GM20431 (cell line): ENCODE measurements around the gene ELOF1.
"Not testable (repeated sequence)": the region's sequence is repeated elsewhere in the genome, so short reads cannot be mapped to it uniquely, and the experiment has no call there.

Source experiments
- in situ Hi-C: fragments of 300-500 bp; cut with MseI, MboI; formaldehyde crosslinking; loops from one replicate; pipeline ENCODE4 v1.15.0; 2020; ENCODE audit warnings: low sequenced_read_pairs; ENCODE audit not compliant: unreplicated experiment

Gene ELOF1

GRCh38 chr19:11573354-11573753 lies 14.3 kb upstream of the ELOF1 start:
- in situ Hi-C loops = not testable (repeated sequence)

GRCh38 chr19:11570039-11570462 lies 11.0 kb upstream of the ELOF1 start:
- in situ Hi-C loops = no loop called here

DNA sequence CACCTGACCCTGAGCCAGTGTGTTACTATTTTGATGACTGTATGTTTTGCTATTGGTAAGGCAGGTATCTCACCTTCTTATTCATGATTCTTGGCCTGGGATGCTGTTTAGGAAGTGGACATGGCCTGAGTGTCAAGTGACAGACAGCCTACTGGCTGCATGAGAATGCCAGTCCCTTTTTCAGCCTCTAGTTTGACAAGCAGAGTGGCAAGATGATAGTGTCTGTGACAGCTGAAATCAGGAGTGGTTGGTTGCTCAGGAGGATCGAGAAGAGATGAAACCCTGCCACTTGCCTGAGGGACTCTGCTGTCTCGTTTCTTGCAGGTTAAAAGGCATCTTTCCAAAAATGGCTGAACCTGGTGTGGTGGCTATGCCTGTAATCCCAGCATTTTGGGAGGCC lies 7.1 kb upstream of the ELOF1 start:
- in situ Hi-C loops = no loop called here

- in situ Hi-C loops = not testable (repeated sequence)
These were observed 6.6 kb upstream of the ELOF1 start for GRCh38 chr19:11565649-11565980.

- in situ Hi-C loops = not testable (repeated sequence)
These were observed 5.2 kb upstream of the ELOF1 start for GRCh38 chr19:11564082-11564807.

DNA sequence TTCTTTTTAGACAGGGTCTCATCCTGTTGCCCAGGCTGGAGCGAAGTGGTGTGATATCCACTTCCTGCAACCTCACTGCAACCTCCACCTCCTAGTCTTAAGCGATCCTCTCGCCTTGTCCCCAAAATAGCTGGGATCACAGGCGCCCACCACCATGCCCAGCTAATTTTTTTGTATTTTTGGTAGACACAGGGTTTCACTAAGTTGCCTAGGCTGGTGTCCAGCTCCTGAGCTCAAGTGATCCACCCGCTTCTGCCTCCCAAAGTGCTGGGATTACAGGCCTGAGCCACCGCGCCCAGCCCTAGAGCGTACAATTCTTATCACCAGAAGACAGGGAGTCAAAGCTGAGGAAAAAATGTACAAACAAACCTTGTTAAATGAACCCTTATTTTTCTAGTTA lies 4.5 kb upstream of the ELOF1 start:
- in situ Hi-C loops = no loop called here

GRCh38 chr19:11560404-11561051 lies 1.5 kb upstream of the ELOF1 start:
- in situ Hi-C loops = no loop called here

- in situ Hi-C loops = no loop called here
These were observed 2.2 kb downstream of the ELOF1 start for GRCh38 chr19:11556634-11557420.

DNA sequence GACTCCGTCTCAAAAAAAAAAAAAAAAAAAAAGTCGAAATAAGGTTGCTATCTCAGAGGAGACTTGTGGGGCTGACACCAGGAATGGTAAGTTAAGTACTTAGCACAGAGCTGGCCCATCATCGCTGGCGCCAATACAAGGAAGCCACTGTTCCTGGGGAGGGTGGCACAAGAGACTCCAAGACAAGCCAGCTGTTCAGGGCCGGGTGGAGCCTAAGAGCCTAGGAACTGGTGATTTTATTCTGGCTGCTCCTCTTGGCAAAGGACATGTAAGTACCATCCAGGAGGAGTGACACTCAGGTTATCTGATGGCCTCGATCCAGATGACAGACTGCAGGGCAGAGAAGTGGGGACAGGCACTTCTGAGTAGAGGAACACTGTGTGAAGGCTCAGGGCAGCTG lies 3.8 kb downstream of the ELOF1 start:
- in situ Hi-C loops = no loop called here

DNA sequence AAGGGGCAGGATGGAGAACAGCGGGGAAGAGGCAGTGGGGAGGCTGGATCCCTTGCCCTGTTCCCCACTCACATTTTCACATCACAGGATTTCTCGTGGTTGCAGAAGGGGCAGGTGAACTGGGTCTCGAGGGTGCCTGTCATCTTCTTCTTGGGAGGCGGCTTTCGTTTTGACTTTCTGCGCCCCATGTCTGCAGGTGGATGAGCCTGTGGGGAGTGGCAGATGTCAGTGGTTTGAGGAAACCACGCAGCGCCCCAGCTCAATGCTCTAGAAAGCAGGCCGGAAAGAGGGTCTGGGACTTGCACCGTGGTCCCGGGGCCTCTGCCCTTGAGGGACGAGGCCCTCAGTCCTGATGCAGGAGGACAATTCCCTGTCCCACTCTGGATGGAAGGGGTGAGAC lies 4.9 kb downstream of the ELOF1 start:
- in situ Hi-C loops = no loop called here

DNA sequence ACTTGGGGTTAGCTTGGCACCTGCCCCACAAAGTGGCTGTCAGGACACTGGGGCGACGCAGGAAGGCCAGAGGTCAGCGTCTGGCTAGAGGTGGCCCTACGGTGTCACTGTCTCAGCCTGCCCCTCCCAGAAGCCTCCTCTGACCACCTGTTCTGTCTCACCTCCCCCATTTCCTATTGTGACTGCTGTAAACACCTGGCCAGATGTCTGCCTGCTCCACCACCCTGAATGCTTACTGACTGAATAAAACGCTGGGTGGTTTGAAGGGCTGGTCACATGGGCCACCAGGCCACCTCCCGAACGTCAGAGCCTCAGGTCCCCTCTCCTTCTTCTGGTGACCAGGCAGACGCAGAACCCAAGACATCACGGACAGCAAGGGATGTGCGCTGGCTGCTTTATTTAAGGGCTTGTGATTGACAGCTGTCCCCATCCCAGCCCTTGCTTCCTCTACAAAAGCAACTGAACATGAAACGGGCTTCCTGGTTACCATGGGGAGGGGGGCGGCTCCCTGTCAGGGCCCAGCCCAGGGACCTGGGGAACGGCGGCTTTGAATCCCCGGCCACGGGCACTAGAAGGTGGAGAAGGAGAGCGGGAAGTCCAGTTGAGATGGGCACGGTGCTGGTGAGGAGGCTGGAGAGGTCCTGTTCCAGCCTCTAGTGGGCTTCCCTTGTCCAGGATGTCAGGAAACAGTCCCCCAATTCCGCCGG lies 6.2 kb downstream of the ELOF1 start:
- in situ Hi-C loops = no loop called here

GRCh38 chr19:11551603-11552235 lies 7.3 kb downstream of the ELOF1 start:
- in situ Hi-C loops = no loop called here

DNA sequence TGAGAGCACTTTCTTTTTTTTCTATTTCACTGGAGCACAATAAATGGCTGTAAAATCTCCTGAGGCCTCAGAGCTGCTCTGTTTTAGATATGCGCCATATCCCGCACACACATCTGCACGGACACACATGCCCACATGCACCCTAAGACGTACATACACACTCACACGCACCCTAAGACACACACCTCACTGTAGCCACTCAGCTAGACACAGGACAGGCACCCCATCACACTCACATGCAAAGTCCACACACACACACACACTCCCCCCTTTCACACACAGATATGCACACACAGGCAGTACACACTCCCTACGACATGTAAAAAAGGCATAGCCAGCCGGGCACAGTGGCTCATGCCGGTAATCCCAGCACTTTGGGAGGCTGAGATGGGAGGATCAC lies 8.8 kb downstream of the ELOF1 start:
- in situ Hi-C loops = no loop called here

DNA sequence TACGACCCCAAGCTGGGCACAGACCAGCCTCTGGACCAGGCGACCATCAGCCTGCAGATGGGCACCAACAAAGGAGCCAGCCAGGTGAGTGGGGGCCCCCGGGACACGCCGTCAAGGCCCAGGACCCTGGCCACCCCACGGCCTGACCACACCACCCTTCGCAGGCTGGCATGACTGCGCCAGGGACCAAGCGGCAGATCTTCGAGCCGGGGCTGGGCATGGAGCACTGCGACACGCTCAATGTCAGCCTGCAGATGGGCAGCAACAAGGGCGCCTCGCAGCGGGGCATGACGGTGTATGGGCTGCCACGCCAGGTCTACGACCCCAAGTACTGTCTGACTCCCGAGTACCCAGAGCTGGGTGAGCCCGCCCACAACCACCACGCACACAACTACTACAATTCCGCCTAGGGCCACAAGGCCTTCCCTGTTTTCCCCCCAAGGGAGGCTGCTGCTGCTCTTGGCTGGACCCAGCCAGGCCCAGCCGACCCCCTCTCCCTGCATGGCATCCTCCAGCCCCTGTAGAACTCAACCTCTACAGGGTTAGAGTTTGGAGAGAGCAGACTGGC lies 9.6 kb downstream of the ELOF1 start:
- in situ Hi-C loops = no loop called here

- in situ Hi-C loops = no loop called here
These were observed 10.9 kb downstream of the ELOF1 start for GRCh38 chr19:11547929-11548700.

- in situ Hi-C loops = no loop called here
These were observed 17.8 kb downstream of the ELOF1 start for GRCh38 chr19:11541238-11541637.

DNA sequence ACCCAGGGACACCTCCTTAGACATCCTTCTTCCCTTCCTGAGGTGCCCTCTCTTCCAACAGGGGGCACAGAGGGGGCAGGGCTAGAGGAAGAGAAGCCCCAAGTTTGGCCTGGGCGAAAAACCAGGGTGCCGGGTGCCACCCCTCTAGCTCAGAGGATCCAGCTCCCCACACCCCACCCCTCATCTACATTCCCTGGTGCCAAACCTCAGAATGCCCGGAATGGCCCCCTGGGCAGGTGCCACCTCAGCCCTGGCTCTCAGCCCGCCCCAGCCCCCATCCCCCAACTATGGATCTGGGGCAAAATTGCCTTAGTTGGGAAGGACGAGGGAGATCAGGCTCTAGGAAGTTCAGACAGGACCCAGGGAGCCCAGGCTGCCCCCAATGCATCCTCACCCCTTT lies 18.4 kb downstream of the ELOF1 start:
- in situ Hi-C loops = no loop called here

GRCh38 chr19:11539495-11540365 lies 19.3 kb downstream of the ELOF1 start:
- in situ Hi-C loops = no loop called here
